Measurements from ENCODE around the gene ARL6IP6. TPM values are rescaled to one million over a fixed set of nuclear protein-coding genes. Genes with fewer than 3 reads are reported as not detected.

The ARL6IP6 gene
- total and polyA plus RNA-seq, 2 of the 13 experiments (the other 11 are each of a cell fraction or from before 2014, with no cell fraction given) = 45.0 to 65.9 TPM

DNA sequence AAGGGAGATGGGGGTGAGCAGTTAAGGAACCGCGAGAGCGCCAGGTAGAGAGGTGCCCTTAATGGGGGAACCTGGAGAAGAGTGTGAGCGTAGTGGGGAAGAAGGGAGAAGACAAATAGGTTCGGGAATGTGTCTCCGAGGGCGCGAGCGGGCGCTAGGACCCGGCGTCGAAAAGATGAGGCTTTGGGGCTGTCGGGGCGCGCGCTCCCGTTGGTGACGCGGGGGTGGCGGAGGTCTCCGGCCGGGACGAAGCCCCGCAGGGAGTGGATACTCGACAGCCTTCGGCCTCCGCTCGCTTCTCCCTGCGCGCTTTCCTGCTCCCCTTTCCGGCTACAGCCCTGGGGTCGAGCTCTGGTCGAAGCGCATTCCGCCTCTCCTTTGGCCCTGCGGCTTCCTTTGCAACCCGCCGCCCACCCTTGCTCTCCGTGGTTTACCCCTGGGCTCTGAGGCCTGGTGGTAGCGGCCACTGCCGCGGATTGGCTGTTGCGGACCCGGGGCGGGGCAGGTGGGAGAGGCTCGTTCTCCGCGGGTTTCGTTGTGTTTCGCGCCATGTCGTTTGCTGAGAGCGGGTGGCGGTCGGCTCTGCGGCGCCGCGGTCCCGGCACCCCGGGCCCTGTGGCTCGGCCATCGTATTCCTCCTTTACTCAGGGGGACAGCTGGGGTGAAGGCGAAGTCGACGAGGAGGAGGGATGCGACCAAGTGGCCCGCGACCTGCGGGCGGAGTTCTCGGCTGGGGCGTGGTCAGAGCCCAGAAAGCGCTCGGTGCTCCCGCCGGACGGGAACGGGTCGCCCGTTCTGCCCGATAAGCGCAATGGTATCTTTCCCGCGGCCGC, at the start of gene ARL6IP6 (continued):
- peak; percentile 12; the same call in 1 of the 2 replicates for TF ChIP-seq SOX13 (IDR thresholded peaks at IDR 0.05)
- TF ChIP-seq SOX13 (CRISPR knock-in tag; conservative IDR thresholded peaks at IDR 0.05 in 1 of 2, IDR thresholded peaks at IDR 0.05 in 1 of 2) = no peak; a peak in 1 of 4 replicates
- no peak for TF ChIP-seq ZNF17 (CRISPR knock-in tag; IDR thresholded peaks at IDR 0.05)
- peak; percentile 30 for TF ChIP-seq ZC3H4 (CRISPR knock-in tag; IDR thresholded peaks at IDR 0.05; ENCODE audit: borderline replicate concordance)
- TF ChIP-seq ZNF552 (CRISPR knock-in tag; IDR thresholded peaks at IDR 0.05; ENCODE audit: borderline replicate concordance) = no peak; the same call in 1 of the 2 replicates
- peak; percentile 84; the same call in 1 of the 2 replicates for TF ChIP-seq KLF12 (CRISPR knock-in tag; IDR thresholded peaks at IDR 0.05; ENCODE audit: borderline replicate concordance)
- TF ChIP-seq ZNF329 (CRISPR knock-in tag; IDR thresholded peaks at IDR 0.05; ENCODE audit: low read depth) = peak; percentile 74; the same call in 1 of the 2 replicates
- no peak for TF ChIP-seq ZNF660 (CRISPR knock-in tag; IDR thresholded peaks at IDR 0.05; ENCODE audit: borderline replicate concordance, low read depth)
- peak; percentile 88 for TF ChIP-seq MTF2 (CRISPR knock-in tag; IDR thresholded peaks at IDR 0.05; ENCODE audit: borderline replicate concordance)
- TF ChIP-seq ZNF276 (CRISPR knock-in tag; IDR thresholded peaks at IDR 0.05; ENCODE audit: low read depth) = peak; percentile 25; the same call in 1 of the 2 replicates
- TF ChIP-seq SP1 (IDR thresholded peaks at IDR 0.05) = no peak; the same call in 1 of the 2 replicates
- TF ChIP-seq SP1 (CRISPR knock-in tag; IDR thresholded peaks at IDR 0.05) = peak; percentile 77
- TF ChIP-seq, protein P1, sequence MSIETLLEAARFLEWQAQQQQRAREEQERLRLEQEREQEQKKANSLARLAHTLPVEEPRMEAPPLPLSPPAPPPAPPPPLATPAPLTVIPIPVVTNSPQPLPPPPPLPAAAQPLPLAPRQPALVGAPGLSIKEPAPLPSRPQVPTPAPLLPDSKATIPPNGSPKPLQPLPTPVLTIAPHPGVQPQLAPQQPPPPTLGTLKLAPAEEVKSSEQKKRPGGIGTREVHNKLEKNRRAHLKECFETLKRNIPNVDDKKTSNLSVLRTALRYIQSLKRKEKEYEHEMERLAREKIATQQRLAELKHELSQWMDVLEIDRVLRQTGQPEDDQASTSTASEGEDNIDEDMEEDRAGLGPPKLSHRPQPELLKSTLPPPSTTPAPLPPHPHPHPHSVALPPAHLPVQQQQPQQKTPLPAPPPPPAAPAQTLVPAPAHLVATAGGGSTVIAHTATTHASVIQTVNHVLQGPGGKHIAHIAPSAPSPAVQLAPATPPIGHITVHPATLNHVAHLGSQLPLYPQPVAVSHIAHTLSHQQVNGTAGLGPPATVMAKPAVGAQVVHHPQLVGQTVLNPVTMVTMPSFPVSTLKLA (IDR thresholded peaks at IDR 0.05) = peak; percentile 25; the same call in 1 of the 2 replicates
- TF ChIP-seq ZNF460 (CRISPR knock-in tag; IDR thresholded peaks at IDR 0.05; ENCODE audit: borderline replicate concordance) = no peak
- TF ChIP-seq ZNF510 (CRISPR knock-in tag; IDR thresholded peaks at IDR 0.05; ENCODE audit: low read depth) = peak; percentile 69; the same call in 1 of the 2 replicates
- TF ChIP-seq MYPOP (CRISPR knock-in tag; IDR thresholded peaks at IDR 0.05) = peak; percentile 97
- TF ChIP-seq NFIC (IDR thresholded peaks at IDR 0.05; ENCODE audit: low read length) = no peak; the same call in 1 of the 2 replicates
- TF ChIP-seq MZF1 (CRISPR knock-in tag; IDR thresholded peaks at IDR 0.05; ENCODE audit: borderline replicate concordance) = 0 out of 2 replicates have a peak, but pooled peaks have one; percentile 80
- TF ChIP-seq ZFP37 (CRISPR knock-in tag; IDR thresholded peaks at IDR 0.05; ENCODE audit: borderline replicate concordance) = 0 out of 2 replicates have a peak, but pooled peaks have one; percentile 53
- peak; percentile 91 for TF ChIP-seq ZNF232 (CRISPR knock-in tag; IDR thresholded peaks at IDR 0.05; ENCODE audit: borderline replicate concordance)
- peak; percentile 66; the same call in 1 of the 2 replicates for TF ChIP-seq ZSCAN12 (CRISPR knock-in tag; IDR thresholded peaks at IDR 0.05)
- TF ChIP-seq, protein P2, sequence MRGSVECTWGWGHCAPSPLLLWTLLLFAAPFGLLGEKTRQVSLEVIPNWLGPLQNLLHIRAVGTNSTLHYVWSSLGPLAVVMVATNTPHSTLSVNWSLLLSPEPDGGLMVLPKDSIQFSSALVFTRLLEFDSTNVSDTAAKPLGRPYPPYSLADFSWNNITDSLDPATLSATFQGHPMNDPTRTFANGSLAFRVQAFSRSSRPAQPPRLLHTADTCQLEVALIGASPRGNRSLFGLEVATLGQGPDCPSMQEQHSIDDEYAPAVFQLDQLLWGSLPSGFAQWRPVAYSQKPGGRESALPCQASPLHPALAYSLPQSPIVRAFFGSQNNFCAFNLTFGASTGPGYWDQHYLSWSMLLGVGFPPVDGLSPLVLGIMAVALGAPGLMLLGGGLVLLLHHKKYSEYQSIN (CRISPR knock-in tag; IDR thresholded peaks at IDR 0.05; ENCODE audit: borderline replicate concordance) = no peak; the same call in 1 of the 2 replicates
- TF ChIP-seq ZNF160 (CRISPR knock-in tag; IDR thresholded peaks at IDR 0.05) = peak; percentile 66; the same call in 1 of the 2 replicates
- peak; percentile 65 for TF ChIP-seq NAIF1 (CRISPR knock-in tag; IDR thresholded peaks at IDR 0.05; ENCODE audit: borderline replicate concordance)
